Measurements from ENCODE around the gene EHBP1.

Gene EHBP1

DNA sequence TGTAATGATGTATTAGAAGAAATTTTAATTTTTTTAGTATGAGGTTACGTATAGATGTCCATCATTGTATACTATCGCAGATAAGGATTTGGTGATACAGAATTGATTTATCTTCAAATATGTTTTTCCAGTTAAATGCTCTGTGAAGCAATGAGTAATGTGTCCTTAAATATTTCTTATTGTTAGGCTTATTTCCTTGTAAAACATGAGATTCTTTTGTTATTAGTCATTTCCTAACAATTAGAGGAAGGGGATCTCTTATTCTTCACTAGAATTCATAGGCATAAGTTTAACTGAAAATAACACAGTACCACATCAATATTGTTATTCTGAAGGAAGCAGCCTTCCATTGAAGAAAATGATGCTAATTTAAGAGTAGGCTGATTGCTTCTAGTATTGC, 329.7 kb downstream of the EHBP1 start:
- no peak for DNase-seq

DNA sequence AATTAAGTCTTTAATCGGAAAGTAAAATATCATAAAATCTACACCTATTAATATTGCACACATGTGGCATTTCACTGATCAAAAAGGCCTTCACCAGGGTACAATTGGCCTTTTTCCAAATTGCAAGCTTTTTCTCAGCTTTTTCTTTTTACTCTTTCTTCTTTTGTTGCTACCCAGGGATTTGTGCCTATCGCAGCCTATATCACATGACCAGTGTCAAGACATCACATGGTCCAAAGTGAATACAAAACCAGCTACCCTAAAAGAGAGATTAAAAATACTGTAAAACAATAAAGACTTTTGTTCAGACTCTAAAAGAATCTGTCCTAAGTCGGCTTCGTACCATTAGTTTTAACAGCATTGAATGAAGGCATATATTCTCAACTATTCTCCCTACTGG, 330.1 kb downstream of the EHBP1 start:
- no peak for DNase-seq

DNA sequence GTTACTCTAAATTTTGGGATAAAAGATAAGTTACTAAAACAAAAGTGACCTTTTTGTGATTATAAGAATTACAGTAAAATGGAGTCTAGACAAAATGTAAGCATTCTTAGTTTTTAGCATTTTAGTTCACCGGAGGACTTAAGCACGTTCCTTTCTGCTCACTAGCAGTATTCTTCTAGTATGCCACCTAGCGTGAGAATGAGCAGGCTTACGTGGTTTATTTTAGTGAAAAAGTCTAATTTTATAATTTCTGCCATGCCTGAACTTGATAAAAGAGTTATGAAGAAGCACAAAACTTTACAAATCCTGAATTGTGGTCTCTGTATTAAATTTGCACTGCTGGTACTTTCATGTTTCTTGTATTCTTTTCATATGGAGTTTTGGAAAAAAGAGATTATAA, 332.5 kb downstream of the EHBP1 start:
- no peak for DNase-seq

DNA sequence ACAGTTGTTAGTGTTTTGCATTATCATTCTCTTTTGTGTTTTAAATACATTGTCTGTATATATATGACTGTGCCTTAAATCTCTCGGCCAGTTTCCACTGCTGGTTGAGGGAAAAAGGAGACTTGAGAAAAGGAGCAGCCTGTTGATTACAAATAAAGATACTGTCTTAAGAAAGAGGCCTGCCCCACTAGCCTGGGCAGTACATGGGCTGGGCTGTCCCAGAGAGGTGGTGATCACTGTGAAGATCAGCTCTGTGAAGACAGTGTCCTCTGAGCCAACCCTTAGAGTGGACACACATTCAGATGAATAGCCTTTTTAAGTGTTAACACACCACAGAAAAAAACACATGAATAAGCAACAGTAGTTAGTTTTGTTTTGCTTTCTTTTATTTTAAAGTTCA, 335.1 kb downstream of the EHBP1 start:
- no peak for DNase-seq

DNA sequence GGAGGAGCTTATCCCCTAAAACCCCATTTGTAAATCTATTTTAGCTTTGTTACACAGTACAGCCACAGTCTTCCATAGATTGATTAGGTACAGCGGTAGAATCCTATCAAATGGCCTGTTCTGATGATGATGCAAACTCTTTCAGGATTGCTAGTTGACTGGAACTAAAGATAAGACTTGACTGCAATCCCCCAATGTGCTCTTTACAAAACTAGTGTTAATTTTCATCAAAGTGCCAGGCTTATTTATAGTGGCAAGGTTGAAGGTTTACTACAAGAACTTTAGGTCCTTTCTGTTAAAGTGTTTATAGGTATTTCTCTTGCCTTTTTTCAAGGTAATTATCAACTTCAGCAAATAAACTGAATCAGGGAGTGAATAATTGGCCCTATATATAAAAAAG, 336.1 kb downstream of the EHBP1 start:
- DNase-seq = no peak

DNA sequence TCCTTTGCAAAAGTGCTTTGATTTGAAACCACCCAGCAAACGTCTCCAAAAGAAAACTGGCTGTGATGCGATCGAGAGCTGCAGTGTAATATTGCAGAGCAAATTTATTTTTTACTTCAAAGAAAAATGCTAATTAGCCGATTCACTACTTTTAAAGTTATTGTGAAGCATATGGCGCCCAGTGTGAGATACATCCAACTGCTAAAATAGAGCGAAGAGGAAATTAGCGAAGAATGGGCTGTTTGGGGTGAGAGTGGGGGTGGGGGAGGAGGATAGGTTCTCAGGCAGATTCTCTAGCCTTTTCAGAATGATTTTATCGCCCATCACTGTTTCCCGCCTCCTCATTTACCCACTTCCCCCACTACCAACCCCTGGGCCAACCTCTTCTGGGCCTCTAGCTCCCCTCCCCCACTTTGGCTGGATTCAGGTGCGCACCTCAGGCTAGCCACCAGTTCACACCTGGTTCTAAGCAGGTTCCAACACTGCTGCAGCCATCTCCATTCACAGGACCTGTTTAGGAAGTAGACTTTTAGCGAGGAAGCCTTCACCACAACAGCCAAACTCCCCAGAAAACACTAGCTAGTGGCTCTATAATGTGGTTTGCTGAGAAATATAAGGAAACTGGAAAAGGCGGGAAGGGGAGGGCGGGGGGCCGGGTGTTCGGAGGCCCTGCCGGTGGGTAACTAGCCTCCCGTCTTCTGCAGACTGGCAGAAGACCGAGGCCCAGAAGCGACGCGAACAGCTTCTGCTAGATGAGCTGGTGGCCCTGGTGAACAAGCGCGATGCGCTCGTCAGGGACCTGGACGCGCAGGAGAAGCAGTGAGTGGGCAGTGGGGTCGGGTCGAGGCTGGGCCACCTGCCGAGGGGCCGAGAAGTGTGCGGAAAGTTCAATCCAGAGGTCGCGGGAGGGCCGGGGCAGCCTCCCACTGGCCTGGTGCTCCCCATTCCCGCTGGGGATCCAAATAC, 339.1 kb downstream of the EHBP1 start:
- DNase-seq = no peak

DNA sequence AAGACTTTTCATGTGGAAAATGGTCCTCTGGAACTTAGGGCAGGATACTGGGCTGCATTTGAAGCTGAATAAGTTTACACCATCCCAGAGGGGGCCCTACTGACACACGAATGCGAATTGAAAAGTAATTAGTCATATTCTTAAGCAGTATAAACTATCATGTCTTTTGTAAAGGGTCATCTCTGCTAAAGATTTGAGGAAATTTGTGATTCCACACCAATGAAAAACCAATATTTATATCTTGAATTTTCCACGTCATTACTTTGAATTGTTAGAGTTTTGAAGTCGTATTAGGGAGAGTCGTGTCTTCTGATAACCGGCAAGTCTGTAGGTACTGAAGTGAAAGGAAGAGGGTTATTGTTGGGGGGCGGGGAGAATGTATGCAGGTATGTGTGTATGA, 341.0 kb downstream of the EHBP1 start:
- DNase-seq = no peak

DNA sequence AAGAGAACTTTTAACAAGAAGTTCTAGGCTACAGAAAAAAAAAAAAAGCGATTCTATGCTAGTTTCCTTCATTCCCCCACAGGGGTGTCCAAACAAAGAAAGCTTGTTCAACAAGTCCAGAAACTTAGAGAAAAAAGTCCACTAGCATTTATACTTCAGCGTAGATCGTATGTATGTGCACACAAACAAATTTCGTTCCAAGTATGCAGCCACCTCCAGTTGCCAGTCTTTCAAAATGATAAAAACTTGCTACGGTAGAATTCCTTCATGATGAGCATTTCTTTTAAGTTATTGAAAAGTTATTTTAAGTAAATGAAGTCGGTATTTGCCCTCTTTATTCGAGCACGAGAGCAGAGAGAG, 341.4 kb downstream of the EHBP1 start:
- DNase-seq = no peak

DNA sequence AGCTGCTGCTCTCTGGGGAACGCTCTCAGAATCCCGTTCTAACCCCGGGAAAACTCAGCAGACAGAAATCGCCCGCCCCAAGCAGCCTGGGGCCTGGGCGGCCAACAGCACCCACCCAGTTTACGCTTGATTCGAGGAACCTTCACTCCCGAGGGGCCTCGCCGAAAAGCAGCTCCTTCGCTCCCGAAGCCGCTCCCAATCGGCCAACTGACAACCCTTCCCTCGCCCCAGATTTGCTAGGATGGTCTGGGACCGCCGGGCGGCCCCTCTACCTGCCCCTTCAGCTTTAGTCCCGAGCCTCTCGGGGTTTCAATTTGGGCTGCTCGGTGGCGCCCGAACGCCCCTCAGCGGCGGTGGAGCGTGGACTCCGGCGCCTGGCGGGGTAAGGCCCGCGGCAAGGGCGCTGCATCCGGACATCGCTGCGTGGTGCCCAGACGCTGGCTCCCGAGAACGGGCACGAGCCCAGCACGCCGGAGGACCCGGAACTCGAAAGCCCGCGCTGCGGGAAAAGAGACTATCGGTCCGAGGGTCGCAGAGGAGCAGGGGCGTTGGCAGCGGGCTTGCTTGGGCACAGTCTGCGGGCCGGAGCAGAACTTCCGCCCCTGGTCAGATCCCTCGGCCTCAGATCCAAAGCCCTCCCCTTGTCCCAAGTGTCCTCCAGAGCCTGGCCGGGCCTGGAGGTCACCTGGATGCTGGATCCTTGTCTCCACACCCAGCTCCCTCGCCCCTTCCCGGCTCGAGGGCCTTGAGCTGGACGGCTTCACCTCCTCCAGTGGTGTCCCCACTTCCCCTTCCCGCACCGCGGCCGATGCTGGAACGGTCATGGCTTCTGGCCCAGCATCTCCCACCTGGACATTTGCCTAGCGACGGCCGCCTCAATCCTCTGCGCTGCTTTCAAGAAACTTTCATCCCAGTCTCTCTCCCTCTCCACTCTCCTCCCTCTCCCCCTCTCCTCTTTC, 342.1 kb downstream of the EHBP1 start:
- DNase-seq = no peak

DNA sequence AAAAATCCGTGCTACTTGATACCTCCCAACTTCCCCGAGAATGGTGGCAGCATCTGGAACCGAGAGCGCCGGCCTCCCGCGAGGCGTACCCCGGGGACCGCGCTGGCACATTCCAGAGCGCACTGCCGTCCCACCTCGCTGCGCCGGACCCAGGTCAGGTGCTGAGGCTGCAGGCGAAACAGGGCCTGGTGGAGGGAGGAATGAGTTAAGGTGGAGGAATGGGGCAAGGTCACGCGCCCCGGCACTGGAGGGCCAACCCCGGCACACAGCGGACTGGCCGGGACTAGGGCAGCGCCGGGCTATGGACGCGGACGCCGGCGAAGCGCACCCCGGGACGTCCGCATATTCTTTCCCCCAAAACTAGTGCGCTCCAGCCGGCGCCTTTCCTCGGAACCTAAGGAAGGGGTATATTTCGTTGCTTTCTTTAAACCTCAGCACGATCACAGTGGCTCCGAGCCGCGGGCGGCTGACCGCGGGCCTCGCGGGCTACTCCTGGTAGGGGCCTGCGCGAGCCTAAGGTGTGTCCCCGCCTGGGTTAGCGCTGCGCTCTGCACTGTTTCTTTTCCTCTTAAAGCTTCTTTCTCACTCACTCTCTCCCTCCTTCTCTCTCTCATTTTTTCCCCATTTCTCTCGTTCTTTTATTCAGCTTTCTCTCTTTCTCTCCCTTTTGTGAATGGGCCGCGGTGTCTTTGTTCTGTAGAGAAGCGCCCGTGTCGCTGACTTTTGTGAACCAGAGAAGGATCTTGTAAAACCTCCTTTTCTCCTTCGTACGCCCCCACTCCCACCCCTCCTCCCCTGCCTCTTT, 343.1 kb downstream of the EHBP1 start:
- DNase-seq = no peak

DNA sequence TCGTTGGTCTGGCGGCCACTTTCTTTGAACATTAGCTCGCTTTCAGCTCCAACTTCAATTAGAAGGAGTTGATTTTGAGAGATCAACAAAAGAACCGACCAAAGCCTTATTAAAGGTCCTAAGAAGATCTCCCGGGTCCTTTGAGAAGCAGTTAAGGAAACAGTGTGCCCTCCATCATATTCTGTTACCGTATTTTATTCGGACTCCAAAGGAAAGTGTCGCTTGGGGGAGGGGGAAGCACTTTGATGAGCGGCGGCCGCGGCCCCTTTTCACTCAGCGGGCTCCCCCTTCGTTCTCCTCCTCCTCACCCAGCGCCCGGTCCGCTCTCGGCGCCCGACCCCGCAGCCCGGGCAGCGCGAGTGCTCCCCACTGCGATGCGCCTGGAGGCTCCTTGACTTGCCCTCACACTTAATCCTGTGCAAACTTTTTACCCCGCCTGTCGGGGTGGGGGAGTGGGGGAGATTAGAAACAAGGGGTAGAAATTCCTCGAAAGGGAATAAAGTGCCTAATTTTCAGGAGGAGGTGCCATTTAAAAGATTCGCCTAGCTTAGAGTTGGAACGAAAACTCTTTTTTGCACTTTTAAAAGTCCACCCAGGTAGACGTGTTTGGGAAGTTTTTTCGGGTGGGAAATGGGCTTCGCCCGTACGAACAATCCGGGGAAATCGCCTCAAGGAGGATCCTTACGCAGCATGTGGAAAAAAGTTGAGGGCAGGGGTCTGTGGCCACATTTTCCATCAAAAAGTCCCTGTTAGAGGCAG, 343.9 kb downstream of the EHBP1 start:
- no peak for DNase-seq

DNA sequence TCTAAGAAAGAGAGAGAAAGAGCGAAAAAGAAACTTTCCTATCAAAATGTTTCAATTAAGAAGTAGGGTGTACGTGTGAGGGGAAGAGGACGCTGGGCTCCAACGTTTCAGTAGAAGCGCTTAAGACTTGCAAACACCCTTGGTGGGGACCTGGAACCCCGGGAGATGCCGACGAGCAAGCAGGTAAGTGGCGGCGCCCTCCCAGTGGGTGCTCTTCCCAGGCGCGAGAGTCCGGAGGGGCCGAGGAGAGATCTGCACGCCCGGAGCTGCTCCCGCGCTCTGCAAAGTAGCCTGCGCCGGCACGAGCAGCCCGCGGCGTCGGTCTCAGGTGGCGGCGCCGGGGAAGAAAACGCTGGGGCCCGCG, 344.4 kb downstream of the EHBP1 start:
- no peak for DNase-seq

DNA sequence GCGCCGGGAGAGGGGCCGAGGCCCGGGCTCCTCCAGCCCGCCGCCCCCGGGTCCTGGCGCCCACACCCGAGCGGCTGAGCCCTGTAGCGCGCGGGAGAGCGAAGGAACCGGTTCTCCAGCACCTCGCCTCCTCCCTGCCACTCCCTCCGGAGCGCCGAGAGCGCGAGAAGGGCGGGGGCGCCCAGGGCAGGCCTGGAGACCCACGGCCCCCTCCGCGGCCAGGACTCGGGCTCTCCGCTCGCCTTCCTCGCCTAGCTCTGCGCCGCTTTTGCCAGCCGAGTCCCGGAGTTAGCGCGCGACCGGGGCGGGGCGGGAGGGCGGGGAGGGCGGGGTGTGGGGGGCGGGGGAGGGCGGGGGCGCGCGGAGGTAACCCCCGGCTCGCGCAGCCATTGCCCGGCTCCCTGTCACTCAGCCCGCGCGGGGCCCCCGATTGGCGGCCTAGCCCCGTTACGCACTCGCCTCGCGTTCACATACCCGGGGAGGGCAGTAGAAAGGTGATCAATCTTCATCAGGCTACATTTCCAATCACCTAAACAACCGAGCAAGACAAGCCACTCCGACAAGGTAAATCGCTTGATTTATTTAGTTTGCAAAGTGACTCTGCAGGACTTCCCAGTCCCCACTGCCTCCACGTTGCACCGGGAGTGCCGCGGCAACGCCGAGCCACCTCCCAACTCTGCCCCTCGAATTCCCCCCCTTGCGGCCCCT, 345.0 kb downstream of the EHBP1 start, which contains the start of gene OTX1:
Gene OTX1, plus strand, starts transcription at position 497 of the 708 bp plus-strand sequence. CDS start 2,161 bp downstream, outside the sequence.
- no peak for DNase-seq

DNA sequence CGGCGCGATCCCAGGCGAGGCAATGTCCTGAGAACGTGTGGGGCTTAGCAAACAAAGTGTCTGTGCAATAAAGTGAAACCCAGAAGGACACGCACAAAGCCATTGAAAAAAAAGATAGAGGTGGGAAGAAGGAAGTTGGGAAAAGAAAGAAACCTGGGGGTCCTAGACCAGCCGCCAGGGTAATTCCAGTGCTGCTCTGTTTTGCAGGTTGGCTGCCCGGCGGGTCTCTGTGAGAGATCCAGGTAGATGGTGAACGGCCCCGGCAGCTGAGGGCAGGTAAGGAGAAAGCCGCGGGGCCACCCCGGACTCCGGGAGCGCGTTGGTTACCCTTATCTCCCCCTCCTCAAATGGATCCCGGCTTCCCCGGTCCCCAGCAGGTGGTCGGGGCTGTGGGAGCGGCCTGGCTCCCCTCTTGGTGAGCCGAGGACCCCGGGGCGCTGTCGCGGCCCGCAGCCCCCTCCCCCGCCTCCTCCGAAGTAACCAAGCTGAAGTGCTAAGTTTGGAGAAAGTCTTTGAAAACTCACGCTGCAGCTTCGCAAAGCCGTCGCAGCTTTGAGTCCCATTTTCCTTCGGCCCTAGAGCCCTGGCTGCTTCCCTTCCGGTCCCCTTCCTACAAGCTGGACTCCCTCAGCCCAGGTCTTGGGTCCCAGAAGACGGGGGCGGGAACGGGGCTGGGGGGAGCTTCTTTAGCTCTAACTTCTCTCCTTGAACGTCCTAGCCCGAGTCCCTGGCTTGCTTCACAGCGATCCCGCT, 345.7 kb downstream of the EHBP1 start:
- no peak for DNase-seq

DNA sequence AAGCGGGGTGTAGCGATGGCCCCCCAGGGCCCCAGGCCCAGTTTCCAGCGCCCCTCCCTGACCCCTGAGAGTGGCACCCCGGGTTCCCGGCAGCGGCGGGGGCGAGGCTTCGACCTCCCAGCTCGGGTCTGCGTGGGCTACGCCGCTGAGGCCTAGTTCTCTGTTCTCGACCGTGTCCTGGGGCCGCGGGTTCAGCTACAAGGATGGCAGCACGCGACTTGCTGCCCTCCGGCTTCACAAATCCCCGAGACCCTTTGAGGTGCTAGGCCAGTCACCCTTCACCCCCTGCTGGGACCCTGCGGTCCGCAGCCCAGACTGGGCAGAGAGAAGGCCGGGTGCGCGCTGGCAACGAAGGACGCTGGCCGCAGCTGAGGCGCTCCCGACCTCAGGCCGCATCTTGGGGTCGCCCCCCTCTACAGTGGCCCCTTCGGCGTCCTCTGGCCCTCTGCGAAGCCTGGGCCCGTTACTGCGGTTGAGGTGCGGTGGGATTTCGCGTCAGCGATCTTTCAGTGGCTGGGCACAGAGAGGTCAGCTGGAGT, 346.4 kb downstream of the EHBP1 start:
- DNase-seq = no peak

DNA sequence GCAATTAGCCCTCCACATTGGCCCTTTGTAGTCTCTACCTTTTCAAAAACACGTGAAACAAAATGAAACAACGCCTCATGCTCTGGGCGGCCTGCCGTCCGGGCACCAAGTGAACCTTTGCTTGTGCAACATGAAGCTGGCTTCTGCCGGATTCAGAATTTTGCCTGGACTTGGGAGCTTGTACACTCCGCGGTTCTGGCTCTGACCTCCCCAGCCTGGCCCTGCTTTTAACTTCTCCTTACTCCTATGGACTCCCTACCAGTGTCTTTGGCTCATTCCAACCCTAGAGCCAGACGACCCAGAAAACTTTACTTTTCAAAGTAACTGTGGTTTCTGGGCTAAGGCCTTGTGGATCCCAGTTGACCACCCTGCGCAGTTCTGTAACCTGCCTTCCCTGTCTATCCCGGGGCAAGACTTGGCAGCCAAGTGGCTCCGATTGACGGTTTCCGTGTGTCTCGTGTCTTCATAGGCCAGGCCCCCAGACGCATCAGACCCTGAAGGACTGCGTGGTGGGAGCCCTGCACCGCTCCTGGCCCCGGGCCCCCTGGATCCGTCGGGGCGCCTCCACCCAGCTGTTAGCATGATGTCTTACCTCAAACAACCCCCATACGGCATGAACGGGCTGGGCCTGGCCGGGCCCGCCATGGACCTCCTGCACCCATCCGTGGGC, 347.0 kb downstream of the EHBP1 start:
- no peak for DNase-seq

DNA sequence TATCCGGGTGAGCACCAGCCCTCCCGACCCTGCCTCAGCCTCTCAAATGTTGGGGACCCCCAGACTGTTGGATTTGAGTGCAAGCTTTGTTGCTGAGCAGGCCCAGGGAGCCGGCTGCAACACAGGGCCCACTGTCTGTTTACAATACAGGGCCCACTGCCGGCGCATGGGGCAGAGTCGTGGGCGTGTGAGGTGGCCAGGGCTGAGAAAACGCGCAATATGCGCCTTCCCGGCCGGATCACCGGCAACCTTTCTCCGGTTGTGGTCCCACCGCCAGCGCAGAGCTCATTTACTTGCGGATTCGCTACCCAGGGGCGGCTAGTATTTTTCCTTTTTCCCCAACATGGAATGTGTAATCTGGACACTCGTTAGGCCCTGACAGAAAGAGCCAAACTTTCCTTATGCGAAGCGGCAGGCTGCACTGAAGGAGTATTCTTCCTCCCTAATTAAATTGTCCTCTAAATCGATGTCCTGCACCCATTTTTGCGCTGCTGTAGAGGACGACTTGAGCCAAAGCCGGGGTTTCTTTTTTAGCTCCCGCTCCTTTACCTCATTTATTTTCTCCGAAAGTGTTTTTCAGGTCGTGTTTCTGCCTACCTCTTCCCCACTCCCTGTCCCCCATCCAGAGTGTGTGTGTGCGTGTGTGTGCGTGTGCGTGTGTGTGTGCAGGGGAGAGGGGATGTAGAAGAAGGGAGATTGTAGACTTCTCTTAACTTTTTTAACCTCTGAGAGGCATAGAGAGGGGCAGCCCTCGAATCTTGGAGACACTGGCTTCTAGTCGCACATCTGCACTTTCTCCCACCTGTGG, 347.8 kb downstream of the EHBP1 start:
- no peak for DNase-seq

DNA sequence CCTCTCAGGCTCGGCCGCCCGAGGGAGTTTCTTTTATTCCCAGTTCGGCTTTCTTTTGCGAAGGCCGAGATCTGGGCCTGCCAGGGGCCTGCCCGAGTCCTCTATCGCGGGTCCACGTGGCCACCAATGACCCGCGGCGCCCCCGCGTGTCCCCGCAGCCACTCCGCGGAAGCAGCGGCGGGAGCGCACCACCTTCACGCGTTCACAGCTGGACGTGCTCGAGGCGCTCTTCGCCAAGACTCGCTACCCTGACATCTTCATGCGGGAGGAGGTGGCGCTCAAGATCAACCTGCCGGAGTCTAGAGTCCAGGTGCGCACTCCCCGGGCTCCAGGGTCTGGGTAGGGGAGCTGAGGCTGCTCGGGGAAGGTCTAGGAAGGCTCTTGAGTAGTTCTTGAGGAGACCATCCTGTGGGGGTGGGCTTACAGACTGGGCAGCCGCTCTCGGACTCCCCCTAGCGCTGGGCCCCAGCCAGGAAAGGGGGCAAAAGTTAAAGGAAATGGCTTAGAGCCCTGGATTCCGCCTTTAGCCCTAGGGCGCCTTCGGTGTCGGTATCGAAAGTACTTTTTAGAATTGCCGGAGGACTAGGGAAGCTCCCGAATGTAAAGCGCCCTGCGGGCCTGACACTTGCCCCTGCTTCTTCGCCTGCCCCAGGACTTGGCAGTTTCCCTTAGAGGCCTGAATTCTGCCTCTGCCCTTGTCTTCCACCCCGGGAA, 348.5 kb downstream of the EHBP1 start:
- DNase-seq = no peak
